Large intestine (tissue), 3 donors: ENCODE measurements around the gene SAMM50. TPM values are rescaled to one million over a fixed set of nuclear protein-coding genes. Genes with fewer than 3 reads are reported as not detected.

Experiments used
- DNase-seq, 2 donors: peaks; one replicate each; pipeline versions ENCODE4 v3.0.0 to v3.0.0-alpha.2; 2013
- H3K27ac ChIP-seq: one replicate; pipeline ENCODE4 v1.5.1; 2013; ENCODE audit warnings: low read length
- H3K27me3 ChIP-seq: 2 replicates; pipeline ENCODE4 v1.6.1; 2013; ENCODE audit warnings: low read length; ENCODE audit not compliant: control insufficient read depth, insufficient read depth
- H3K36me3 ChIP-seq: 2 replicates; pipeline ENCODE4 v1.6.1; 2013; ENCODE audit warnings: low read length; ENCODE audit not compliant: control insufficient read depth, insufficient read depth
- H3K4me1 ChIP-seq: one replicate; pipeline ENCODE4 v1.6.1; 2013; ENCODE audit warnings: low read length; ENCODE audit not compliant: control insufficient read depth, insufficient read depth
- H3K4me3 ChIP-seq: one replicate; pipeline ENCODE4 v1.5.1; 2013; ENCODE audit warnings: low read length
- H3K9me3 ChIP-seq: one replicate; pipeline ENCODE4 v1.6.1; 2013; ENCODE audit warnings: mild to moderate bottlenecking, low read depth, low read length, moderate library complexity; ENCODE audit not compliant: control insufficient read depth
- WGBS: methylation state at CpG from one replicate; pipeline ENCODE4 v1.1.5; 2013; ENCODE audit warnings: low lambda C conversion rate; ENCODE audit not compliant: insufficient coverage; 5-methylcytosine and 5-hydroxymethylcytosine counted together
- polyA plus RNA-seq: library from polyadenylated mRNA; unstranded; fragments of 120-200 nt; gene quantifications from one replicate; pipeline ENCODE4 v1.2.1, GENCODE V29; 2013

Gene SAMM50
- polyA plus RNA-seq, 1 donor, result 51.5 TPM

GRCh38 chr22:44018594-44018993 lies 63.4 kb downstream of the SAMM50 start:
- Histone ChIP-seq H3K27ac (no peak overlapping the region), H3K27me3 (no peaks in the 10 kb centered on the region), H3K9me3 (no peaks in the 10 kb centered on the region), H3K4me3 (no peak overlapping the region), H3K4me1 (peaks cover 1% of the 10 kb centered on the region), H3K36me3 (no peaks in the 10 kb centered on the region)
- 80% methylated on average over 2 of the region's 9 CpGs for WGBS
- DNase-seq, result no peak

GRCh38 chr22:44019416-44019815 lies 64.2 kb downstream of the SAMM50 start:
- no peaks in the 10 kb centered on the region for H3K36me3 ChIP-seq
- WGBS, result no CpG with 5 or more reads among the region's 10 CpGs

GRCh38 chr22:44019846-44020245 lies 64.6 kb downstream of the SAMM50 start:
- no peak for DNase-seq
- Histone ChIP-seq H3K4me1 (peaks cover 6% of the 10 kb centered on the region), H3K4me3 (no peak overlapping the region), H3K36me3 (no peaks in the 10 kb centered on the region), H3K27ac (no peak overlapping the region), H3K27me3 (no peaks in the 10 kb centered on the region), H3K9me3 (no peaks in the 10 kb centered on the region)
- WGBS, result no CpG with 5 or more reads among the region's 5 CpGs

More at GRCh38 chr22:44019416-44019815, 64.2 kb downstream of the SAMM50 start:
- no peak for DNase-seq
- no peaks in the 10 kb centered on the region for H3K27me3 ChIP-seq
- H3K27ac ChIP-seq, result no peak overlapping the region
- no peaks in the 10 kb centered on the region for H3K9me3 ChIP-seq
- peaks cover 4% of the 10 kb centered on the region for H3K4me1 ChIP-seq
- H3K4me3 ChIP-seq, result no peak overlapping the region

GRCh38 chr22:44020981-44021380 lies 65.7 kb downstream of the SAMM50 start:
- Histone ChIP-seq H3K9me3 (no peaks in the 10 kb centered on the region), H3K4me1 (peaks cover 6% of the 10 kb centered on the region), H3K36me3 (no peaks in the 10 kb centered on the region), H3K27ac (no peak overlapping the region), H3K27me3 (no peaks in the 10 kb centered on the region), H3K4me3 (no peak overlapping the region)
- no peak for DNase-seq
- no CpG with 5 or more reads among the region's 8 CpGs for WGBS

GRCh38 chr22:44023404-44024287 lies 68.4 kb downstream of the SAMM50 start:
- Histone ChIP-seq H3K27ac (no peak overlapping the region), H3K36me3 (no peaks in the 10 kb centered on the region), H3K27me3 (no peaks in the 10 kb centered on the region), H3K4me3 (peak overlapping the region; percentile 46), H3K9me3 (no peaks in the 10 kb centered on the region), H3K4me1 (peaks cover 6% of the 10 kb centered on the region)
- 87% methylated on average over 3 of the region's 54 CpGs for WGBS
- peak in 1 of 2 donors; percentile 52 for DNase-seq

GRCh38 chr22:44024288-44024921 lies 69.2 kb downstream of the SAMM50 start, which contains the start of gene PARVB:
PARVB (plus strand) TSS chr22:44024302; CDS start chr22:44024340, 38 bp downstream.
- H3K27me3 ChIP-seq, result no peaks in the 10 kb centered on the region
- no peaks in the 10 kb centered on the region for H3K36me3 ChIP-seq
- peak in 1 of 2 donors; percentile 48 for DNase-seq
- H3K9me3 ChIP-seq, result no peaks in the 10 kb centered on the region
- H3K4me1 ChIP-seq, result peaks cover 6% of the 10 kb centered on the region
- no CpG with 5 or more reads among the region's 83 CpGs for WGBS
- H3K4me3 ChIP-seq, result peak within 1 kb of the TSS; percentile 46
- no peak within 1 kb of the TSS for H3K27ac ChIP-seq

- Histone ChIP-seq H3K4me3 (peak overlapping the region; percentile 21), H3K27me3 (no peaks in the 10 kb centered on the region), H3K36me3 (no peaks in the 10 kb centered on the region), H3K27ac (peak overlapping the region; percentile 56), H3K4me1 (peaks cover 6% of the 10 kb centered on the region), H3K9me3 (no peaks in the 10 kb centered on the region)
- 82% methylated on average over 2 of the region's 26 CpGs for WGBS
- DNase-seq, result no peak
Observed at GRCh38 chr22:44025171-44026065, 70.2 kb downstream of the SAMM50 start.

- Histone ChIP-seq H3K36me3 (no peaks in the 10 kb centered on the region), H3K4me1 (peaks cover 6% of the 10 kb centered on the region), H3K4me3 (no peak overlapping the region), H3K27me3 (no peaks in the 10 kb centered on the region), H3K27ac (peak overlapping the region; percentile 56), H3K9me3 (no peaks in the 10 kb centered on the region)
- WGBS, result no CpG with 5 or more reads among the region's 17 CpGs
- no peak for DNase-seq
Observed at GRCh38 chr22:44026066-44026629, 70.9 kb downstream of the SAMM50 start.

GRCh38 chr22:44026630-44027511 lies 71.6 kb downstream of the SAMM50 start:
- Histone ChIP-seq H3K27ac (peak overlapping the region; percentile 56), H3K4me3 (no peak overlapping the region), H3K4me1 (peaks cover 6% of the 10 kb centered on the region), H3K27me3 (no peaks in the 10 kb centered on the region), H3K36me3 (no peaks in the 10 kb centered on the region), H3K9me3 (no peaks in the 10 kb centered on the region)
- DNase-seq, result peak; percentile 36 to 39
- no CpG with 5 or more reads among the region's 28 CpGs for WGBS
